NCI-H1694 (cell line): ENCODE data around the gene DNAJC11.
"Not testable (repeated sequence)": the region's sequence is repeated elsewhere in the genome, so short reads cannot be mapped to it uniquely, and the experiment has no call there.

Source experiments
- DNase-seq: peaks from one replicate; lab custom pipeline; 2025; lab: John Stamatoyannopoulos, UW

The DNAJC11 gene

GRCh38 chr1:6701437-6702153 lies at the start of gene DNAJC11:
DNAJC11 (minus strand) TSS chr1:6701816; CDS start chr1:6701800, 16 bp downstream.
- DNase-seq = peak; percentile 55

GRCh38 chr1:6750490-6750889 lies 48.9 kb upstream of the DNAJC11 start:
- DNase-seq = no peak

GRCh38 chr1:6747674-6748073 lies 46.1 kb upstream of the DNAJC11 start:
- DNase-seq = no peak

GRCh38 chr1:6745073-6745472 lies 43.5 kb upstream of the DNAJC11 start:
- DNase-seq = no peak

GRCh38 chr1:6743189-6744101 lies 41.8 kb upstream of the DNAJC11 start:
- DNase-seq = no peak

GRCh38 chr1:6742676-6743188 lies 41.1 kb upstream of the DNAJC11 start:
- not testable (repeated sequence) for DNase-seq

- DNase-seq = no peak
Observed at GRCh38 chr1:6738987-6739676, 37.5 kb upstream of the DNAJC11 start.

GRCh38 chr1:6732942-6733341 lies 31.3 kb upstream of the DNAJC11 start:
- no peak for DNase-seq

- no peak for DNase-seq
Observed at GRCh38 chr1:6731905-6732304, 30.3 kb upstream of the DNAJC11 start.

- DNase-seq = no peak
Observed at GRCh38 chr1:6730880-6731279, 29.3 kb upstream of the DNAJC11 start.

GRCh38 chr1:6730473-6730872 lies 28.9 kb upstream of the DNAJC11 start:
- no peak for DNase-seq

- DNase-seq = peak; percentile 48
Observed at GRCh38 chr1:6727535-6727934, 25.9 kb upstream of the DNAJC11 start.

GRCh38 chr1:6726253-6726652 lies 24.6 kb upstream of the DNAJC11 start:
- no peak for DNase-seq

- DNase-seq = no peak
Observed at GRCh38 chr1:6724517-6725141, 23.0 kb upstream of the DNAJC11 start.

GRCh38 chr1:6723621-6724428 lies 22.2 kb upstream of the DNAJC11 start:
- DNase-seq = no peak

GRCh38 chr1:6711174-6711573 lies 9.6 kb upstream of the DNAJC11 start:
- DNase-seq = no peak

- DNase-seq = no peak
Observed at GRCh38 chr1:6704746-6705145, 3.1 kb upstream of the DNAJC11 start.

- DNase-seq = peak; percentile 41
Observed at GRCh38 chr1:6703016-6703415, 1.4 kb upstream of the DNAJC11 start.

GRCh38 chr1:6700853-6701436 lies 671 bp downstream of the DNAJC11 start:
- no peak for DNase-seq

- not testable (repeated sequence) for DNase-seq
Observed at GRCh38 chr1:6699915-6700314, 1.7 kb downstream of the DNAJC11 start.

- DNase-seq = no peak
Observed at GRCh38 chr1:6695868-6696267, 5.7 kb downstream of the DNAJC11 start.
